Liver (tissue), 2 donors: ENCODE measurements around the gene RINT1.

Experiments used
- CTCF ChIP-seq: fragments of 150-350 bp; IDR thresholded peaks from 2 replicates; pipeline ENCODE4 v1.5.1; 2017; ENCODE audit warnings: improper control_type of control experiment, low read depth, low read length; ENCODE audit not compliant: missing input control
- FOXA1 ChIP-seq: IDR thresholded peaks from 2 replicates; pipeline ENCODE4 v1.6.1; 2016; ENCODE audit warnings: antibody characterized with exemption
- donor health status: healthy.

DNA sequence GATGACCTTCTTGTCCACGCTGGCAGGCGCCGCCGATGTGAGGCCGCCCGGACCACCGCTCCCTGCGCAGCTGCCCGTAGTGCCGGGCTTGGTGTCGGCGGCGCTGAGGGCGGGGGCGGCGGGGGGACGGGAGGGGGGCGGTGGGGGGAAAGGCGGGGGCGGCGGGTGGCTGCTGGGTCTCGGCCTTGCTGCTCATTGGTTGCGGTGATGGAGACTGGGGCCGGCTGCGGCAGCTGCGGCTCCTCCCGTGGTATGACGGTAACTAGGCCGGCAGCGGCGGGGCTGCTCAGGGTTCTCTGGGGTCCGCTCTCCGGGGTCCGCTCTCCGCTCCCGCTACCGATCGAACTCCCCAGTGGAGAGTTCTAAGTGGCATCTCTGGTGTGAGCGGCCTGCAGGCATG is 51.1 kb downstream of the RINT1 start:
- TF ChIP-seq CTCF (no peak), FOXA1 (no peak)
